B cell (primary cell): ENCODE measurements around the gene CCBE1. TPM values are rescaled to one million over a fixed set of nuclear protein-coding genes. Genes with fewer than 3 reads are reported as not detected.

Experiments
- ATAC-seq: fragments of 200-7000 bp; cut with Tn5 transposase; one replicate; pipeline ENCODE4 v1.10.0; 2021; ENCODE audit warnings: low read depth, mild to moderate bottlenecking, moderate number of reproducible peaks, moderate library complexity
- CTCF ChIA-PET: fragments of 350-600 bp; sonication (Branson Sonifier 250); formaldehyde crosslinking; loops from one replicate; lab custom pipeline; 2021; ENCODE audit warnings: antibody characterized with exemption, inconsistent platforms; lab: Charles Lee
- POLR2A ChIA-PET: fragments of 350-600 bp; sonication (Branson Sonifier 250); formaldehyde crosslinking; loops from one replicate; lab custom pipeline; 2021; ENCODE audit warnings: antibody characterized with exemption; lab: Charles Lee
- DNase-seq: peaks from one replicate; pipeline ENCODE4 v3.0.0; 2013
- H2AFZ ChIP-seq: 2 replicates; pipeline ENCODE4 v1.6.1; 2012; ENCODE audit warnings: mild to moderate bottlenecking, low read depth, low read length; ENCODE audit not compliant: insufficient read depth, poor library complexity, severe bottlenecking
- H3K27ac ChIP-seq, 2 donors: 1 replicate in 1 of 2; 2 replicates in 1 of 2; pipeline ENCODE4 v1.5.1; 2012 to 2013; ENCODE audit warnings: low read length in 2 of 2, mild to moderate bottlenecking in 2 of 2, moderate library complexity in 1 of 2
- H3K27me3 ChIP-seq, 4 experiments: fragments of 200-600 bp in 1 of 4; sonication (generic) in 1 of 4; replicated peaks in 1 of 4; 1 replicate in 2 of 4; 2 replicates in 2 of 4; pipeline versions ENCODE4 v1.6.1 to v1.7.0; 2013 to 2016; ENCODE audit warnings: low read length in 3 of 4, mild to moderate bottlenecking in 2 of 4, mixed read lengths in 1 of 4, moderate library complexity in 1 of 4; ENCODE audit not compliant: insufficient read depth in 4 of 4, control insufficient read depth in 3 of 4; ENCODE audit errors: control extremely low read depth in 1 of 4
- H3K36me3 ChIP-seq, 2 experiments: replicated peaks in 1 of 2; 1 replicate in 1 of 2; 2 replicates in 1 of 2; pipeline versions ENCODE4 v1.6.1 to v1.7.1; 2013; ENCODE audit warnings: low read length in 1 of 2; ENCODE audit not compliant: insufficient read depth in 2 of 2, control insufficient read depth in 1 of 2; ENCODE audit errors: control extremely low read depth in 1 of 2, extremely low read depth in 1 of 2
- H3K4me1 ChIP-seq, 2 donors: fragments of 200-600 bp in 1 of 2; sonication (generic) in 1 of 2; 1 replicate in 1 of 2; 2 replicates in 1 of 2; pipeline versions ENCODE4 v1.5.1 to v1.6.1; 2013 to 2017; ENCODE audit warnings: low read length in 2 of 2; ENCODE audit not compliant: control insufficient read depth in 2 of 2, insufficient read depth in 2 of 2
- H3K4me2 ChIP-seq: replicated peaks from 2 replicates; pipeline ENCODE3; 2012; ENCODE audit warnings: mild to moderate bottlenecking, low read depth, low read length; ENCODE audit not compliant: poor library complexity, severe bottlenecking
- H3K4me3 ChIP-seq, 5 experiments: fragments of 200-600 bp in 1 of 5; sonication (generic) in 1 of 5; 1 replicate in 3 of 5; 2 replicates in 2 of 5; pipeline versions ENCODE4 v1.5.1 to v1.7.0; 2011 to 2016; ENCODE audit warnings: low read length in 4 of 5, mild to moderate bottlenecking in 4 of 5, low read depth in 2 of 5, control low read depth in 1 of 5, moderate library complexity in 1 of 5; ENCODE audit not compliant: insufficient read depth in 1 of 5; ENCODE audit errors: control extremely low read depth in 1 of 5, extremely low read depth in 1 of 5
- H3K79me2 ChIP-seq: fragments of 200-600 bp; sonication (generic); one replicate; pipeline ENCODE4 v1.6.0; 2016; ENCODE audit warnings: low read length; ENCODE audit not compliant: control insufficient read depth, insufficient read depth
- H3K9ac ChIP-seq: fragments of 200-600 bp; sonication (generic); 2 replicates; pipeline ENCODE4 v1.6.1; 2017; ENCODE audit warnings: mild to moderate bottlenecking, low read length, moderate library complexity
- H3K9me3 ChIP-seq, 3 donors: one replicate each; pipeline versions ENCODE4 v1.6.1 to v1.7.1; 2013; ENCODE audit warnings: low read length in 2 of 3; ENCODE audit not compliant: control insufficient read depth in 2 of 3, insufficient read depth in 1 of 3; ENCODE audit errors: control extremely low read depth in 1 of 3
- H4K20me1 ChIP-seq: 2 replicates; pipeline ENCODE4 v1.6.0; 2012; ENCODE audit warnings: mild to moderate bottlenecking, low read length; ENCODE audit not compliant: insufficient read depth, control insufficient read depth, poor library complexity, severe bottlenecking
- H3K27ac Mint-ChIP-seq: one replicate; pipeline ENCODE4 v1.8.0; 2021; ENCODE audit warnings: mixed read lengths
- H3K27me3 Mint-ChIP-seq: one replicate; pipeline ENCODE4 v1.8.0; 2021; ENCODE audit warnings: mixed read lengths
- H3K4me1 Mint-ChIP-seq: one replicate; pipeline ENCODE4 v1.8.0; 2021; ENCODE audit warnings: mixed read lengths
- H3K4me3 Mint-ChIP-seq: one replicate; pipeline ENCODE4 v1.8.0; 2021; ENCODE audit warnings: mixed read lengths
- H3K9me3 Mint-ChIP-seq: one replicate; pipeline ENCODE4 v1.8.0; 2022; ENCODE audit warnings: mixed read lengths; ENCODE audit not compliant: insufficient read depth
- CTCF ChIP-seq: fragments of 200-600 bp; IDR thresholded peaks from one replicate; pipeline ENCODE4 v1.8.0; 2022; ENCODE audit warnings: antibody characterized with exemption, mild to moderate bottlenecking
- EZH2 ChIP-seq: IDR thresholded peaks from 2 replicates; pipeline ENCODE4 v1.6.1; 2012; ENCODE audit warnings: borderline replicate concordance, low read depth, mild to moderate bottlenecking, moderate library complexity, low read length; ENCODE audit not compliant: insufficient read depth, poor library complexity, severe bottlenecking
- WGBS: methylation state at CpG from one replicate; pipeline ENCODE4 v1.1.5; 2013; ENCODE audit warnings: missing lambda C conversion rate; ENCODE audit not compliant: insufficient coverage; 5-methylcytosine and 5-hydroxymethylcytosine counted together
- intact Hi-C: fragments of 100-400 bp; cut with micrococcal nuclease; formaldehyde crosslinking; loops from one replicate; pipeline ENCODE4 v1.10.0; 2022
- polyA plus RNA-seq: library from polyadenylated mRNA; depleted of rRNA; stranded (reverse); fragments of >200 nt; gene quantifications from 2 replicates; pipeline ENCODE4 v1.2.3, GENCODE V29; 2012
- total RNA-seq, 2 donors: library from RNA; stranded (reverse); fragments of 120-200 nt in 1 of 2; gene quantifications; 1 replicate in 1 of 2; 2 replicates in 1 of 2; pipeline versions ENCODE4 v1.2.3 to v1.2.4, GENCODE V29; 2013 to 2022

Gene CCBE1
- total and polyA plus RNA-seq, 2 donors (not counting 1 experiment from before 2014, with no cell fraction given) = not detected

GRCh38 chr18:59743566-59743965 lies 46.3 kb upstream of the CCBE1 start:
- Histone ChIP-seq H3K4me3 (no peak overlapping the region), H3K27me3 (no peaks in the 10 kb centered on the region), H3K4me1 (no peaks in the 10 kb centered on the region), H3K27ac (no peak overlapping the region), H4K20me1 (no peaks in the 10 kb centered on the region), H3K79me2 (no peaks in the 10 kb centered on the region), H2AFZ (no peak overlapping the region), H3K4me2 (no peak overlapping the region), H3K36me3 (no peaks in the 10 kb centered on the region), H3K9ac (no peak overlapping the region), H3K9me3 (peaks cover 0 to 3% (median under 1%) of the 10 kb centered on the region in 3 donors)
- ChIA-PET POLR2A (no interaction called here), CTCF (no interaction called here)
- Mint-ChIP-seq H3K4me1 (no peaks in the 10 kb centered on the region), H3K4me3 (no peak overlapping the region), H3K27ac (no peak overlapping the region), H3K27me3 (peaks cover 20% of the 10 kb centered on the region), H3K9me3 (peaks cover 4% of the 10 kb centered on the region)
- no peak for TF ChIP-seq CTCF
- TF ChIP-seq EZH2 = no peak
- ATAC-seq (no peak), DNase-seq (no peak)
- WGBS = no CpG with 5 or more reads among the region's 3 CpGs
- intact Hi-C loops = no loop called here

- Histone ChIP-seq H4K20me1 (no peaks in the 10 kb centered on the region), H3K9me3 (peaks cover 0 to 7% (median 3%) of the 10 kb centered on the region in 3 donors), H3K4me2 (no peak overlapping the region), H3K9ac (no peak overlapping the region), H3K4me1 (no peaks in the 10 kb centered on the region), H3K36me3 (no peaks in the 10 kb centered on the region), H3K27ac (no peak overlapping the region), H2AFZ (no peak overlapping the region), H3K27me3 (no peaks in the 10 kb centered on the region), H3K79me2 (no peaks in the 10 kb centered on the region), H3K4me3 (no peak overlapping the region)
- intact Hi-C loops = no loop called here
- ChIA-PET POLR2A (no interaction called here), CTCF (no interaction called here)
- peaks cover 4% of the 10 kb centered on the region for H3K9me3 Mint-ChIP-seq
- H3K4me3 Mint-ChIP-seq = no peak overlapping the region
- TF ChIP-seq CTCF (no peak), EZH2 (no peak)
- 91% methylated on average over 7 of the region's 8 CpGs for WGBS
- peaks cover 13% of the 10 kb centered on the region for H3K27me3 Mint-ChIP-seq
- no peaks in the 10 kb centered on the region for H3K4me1 Mint-ChIP-seq
- DNase-seq (no peak), ATAC-seq (no peak)
- H3K27ac Mint-ChIP-seq = no peak overlapping the region
Observed at GRCh38 chr18:59742325-59743111, 45.3 kb upstream of the CCBE1 start.
